SH-SY5Y (cell line): ENCODE measurements around the gene UNC93A.

Source experiments
- GATA2 ChIP-seq: IDR thresholded peaks from 2 replicates; pipeline ENCODE4 v1.6.1; 2011; ENCODE audit warnings: mild to moderate bottlenecking, low read depth, low read length
- GATA3 ChIP-seq: IDR thresholded peaks from 2 replicates; pipeline ENCODE4 v1.6.1; 2011; ENCODE audit warnings: low read depth, mild to moderate bottlenecking, low read length, moderate library complexity

DNA sequence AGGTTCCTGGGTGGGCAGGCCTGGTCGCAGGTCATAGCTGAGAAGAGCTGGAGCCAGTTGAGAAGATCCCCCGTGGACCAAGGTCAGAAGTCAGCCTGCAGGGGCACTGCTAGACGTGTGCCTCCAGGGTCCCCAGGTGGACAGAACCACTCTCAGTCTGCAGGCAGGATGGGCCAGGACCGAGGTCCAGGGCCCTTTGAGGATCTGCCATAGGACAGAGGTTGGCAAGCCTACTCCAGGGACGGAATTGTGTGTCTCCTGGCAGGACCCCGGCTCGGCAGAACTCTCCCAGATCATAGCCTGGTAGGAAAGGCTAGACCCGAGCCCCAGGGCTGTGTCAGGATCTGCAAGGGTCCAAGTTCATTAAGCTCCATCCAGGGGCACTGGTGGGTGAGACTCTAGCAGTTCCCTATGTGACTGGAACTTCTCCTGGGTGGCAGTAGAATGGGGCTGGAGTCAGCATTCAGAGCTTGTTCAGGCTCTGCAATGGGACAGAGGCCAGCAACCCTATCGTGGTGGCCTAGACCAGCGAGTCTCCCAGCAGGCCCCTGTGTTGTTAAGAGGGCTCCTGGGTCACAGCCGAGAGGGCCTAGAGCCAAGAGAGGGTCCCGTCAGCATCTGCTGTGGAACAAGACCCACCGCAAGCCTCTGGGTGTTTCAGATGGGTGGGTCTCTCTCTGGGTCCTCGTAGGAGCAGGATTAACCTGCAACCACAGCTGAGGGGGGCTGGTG is 51.9 kb downstream of the UNC93A start:
- TF ChIP-seq GATA3 (no peak), GATA2 (no peak)
